HG03354 (cell line): ENCODE data around the gene PSD4.

Experiments used
- ATAC-seq: cut with Tn5 transposase; IDR thresholded peaks from one replicate; pipeline ENCODE4 v1.9.1; 2021; ENCODE audit warnings: mild to moderate bottlenecking; ENCODE audit not compliant: unreplicated experiment, poor library complexity, severe bottlenecking

Gene PSD4

GRCh38 chr2:113217455-113218282 is 43.9 kb downstream of the PSD4 start:
- no peak for ATAC-seq

- ATAC-seq: peak; percentile 55
Observed at GRCh38 chr2:113218283-113219091, 44.7 kb downstream of the PSD4 start.

GRCh38 chr2:113219092-113219441 is 45.3 kb downstream of the PSD4 start:
- ATAC-seq: no peak

GRCh38 chr2:113219525-113219888 is 45.7 kb downstream of the PSD4 start:
- ATAC-seq: no peak

- ATAC-seq: no peak
Observed at GRCh38 chr2:113219889-113220641, 46.3 kb downstream of the PSD4 start.

- ATAC-seq: no peak
Observed at GRCh38 chr2:113220970-113221708, 47.4 kb downstream of the PSD4 start.

GRCh38 chr2:113221846-113222245 is 48.1 kb downstream of the PSD4 start:
- no peak for ATAC-seq

- ATAC-seq: no peak
Observed at GRCh38 chr2:113223813-113224212, 50.0 kb downstream of the PSD4 start.

GRCh38 chr2:113224647-113225236 is 51.0 kb downstream of the PSD4 start:
- no peak for ATAC-seq

- no peak for ATAC-seq
Observed at GRCh38 chr2:113225263-113226259, 51.8 kb downstream of the PSD4 start.

- no peak for ATAC-seq
Observed at GRCh38 chr2:113226462-113226861, 52.7 kb downstream of the PSD4 start.

GRCh38 chr2:113227290-113227689 is 53.5 kb downstream of the PSD4 start:
- ATAC-seq: no peak

- ATAC-seq: no peak
Observed at GRCh38 chr2:113227698-113228097, 53.9 kb downstream of the PSD4 start.

GRCh38 chr2:113228351-113228750 is 54.6 kb downstream of the PSD4 start:
- ATAC-seq: no peak

GRCh38 chr2:113228991-113229716 is 55.4 kb downstream of the PSD4 start:
- no peak for ATAC-seq

GRCh38 chr2:113229795-113230194 is 56.0 kb downstream of the PSD4 start:
- ATAC-seq: no peak

- ATAC-seq: no peak
Observed at GRCh38 chr2:113230531-113230930, 56.8 kb downstream of the PSD4 start.

- ATAC-seq: no peak
Observed at GRCh38 chr2:113231064-113231463, 57.3 kb downstream of the PSD4 start.
